ENCODE results near the gene RNF182. TPM values are rescaled to one million over a fixed set of nuclear protein-coding genes. Genes with fewer than 3 reads are reported as not detected.

The RNF182 gene
- total and polyA plus RNA-seq, 9 of the 15 experiments (the other 6 are each of a cell fraction or from before 2014, with no cell fraction given): 12.8 to 22.8 (median 17.5) TPM

- TF ChIP-seq, protein P1, sequence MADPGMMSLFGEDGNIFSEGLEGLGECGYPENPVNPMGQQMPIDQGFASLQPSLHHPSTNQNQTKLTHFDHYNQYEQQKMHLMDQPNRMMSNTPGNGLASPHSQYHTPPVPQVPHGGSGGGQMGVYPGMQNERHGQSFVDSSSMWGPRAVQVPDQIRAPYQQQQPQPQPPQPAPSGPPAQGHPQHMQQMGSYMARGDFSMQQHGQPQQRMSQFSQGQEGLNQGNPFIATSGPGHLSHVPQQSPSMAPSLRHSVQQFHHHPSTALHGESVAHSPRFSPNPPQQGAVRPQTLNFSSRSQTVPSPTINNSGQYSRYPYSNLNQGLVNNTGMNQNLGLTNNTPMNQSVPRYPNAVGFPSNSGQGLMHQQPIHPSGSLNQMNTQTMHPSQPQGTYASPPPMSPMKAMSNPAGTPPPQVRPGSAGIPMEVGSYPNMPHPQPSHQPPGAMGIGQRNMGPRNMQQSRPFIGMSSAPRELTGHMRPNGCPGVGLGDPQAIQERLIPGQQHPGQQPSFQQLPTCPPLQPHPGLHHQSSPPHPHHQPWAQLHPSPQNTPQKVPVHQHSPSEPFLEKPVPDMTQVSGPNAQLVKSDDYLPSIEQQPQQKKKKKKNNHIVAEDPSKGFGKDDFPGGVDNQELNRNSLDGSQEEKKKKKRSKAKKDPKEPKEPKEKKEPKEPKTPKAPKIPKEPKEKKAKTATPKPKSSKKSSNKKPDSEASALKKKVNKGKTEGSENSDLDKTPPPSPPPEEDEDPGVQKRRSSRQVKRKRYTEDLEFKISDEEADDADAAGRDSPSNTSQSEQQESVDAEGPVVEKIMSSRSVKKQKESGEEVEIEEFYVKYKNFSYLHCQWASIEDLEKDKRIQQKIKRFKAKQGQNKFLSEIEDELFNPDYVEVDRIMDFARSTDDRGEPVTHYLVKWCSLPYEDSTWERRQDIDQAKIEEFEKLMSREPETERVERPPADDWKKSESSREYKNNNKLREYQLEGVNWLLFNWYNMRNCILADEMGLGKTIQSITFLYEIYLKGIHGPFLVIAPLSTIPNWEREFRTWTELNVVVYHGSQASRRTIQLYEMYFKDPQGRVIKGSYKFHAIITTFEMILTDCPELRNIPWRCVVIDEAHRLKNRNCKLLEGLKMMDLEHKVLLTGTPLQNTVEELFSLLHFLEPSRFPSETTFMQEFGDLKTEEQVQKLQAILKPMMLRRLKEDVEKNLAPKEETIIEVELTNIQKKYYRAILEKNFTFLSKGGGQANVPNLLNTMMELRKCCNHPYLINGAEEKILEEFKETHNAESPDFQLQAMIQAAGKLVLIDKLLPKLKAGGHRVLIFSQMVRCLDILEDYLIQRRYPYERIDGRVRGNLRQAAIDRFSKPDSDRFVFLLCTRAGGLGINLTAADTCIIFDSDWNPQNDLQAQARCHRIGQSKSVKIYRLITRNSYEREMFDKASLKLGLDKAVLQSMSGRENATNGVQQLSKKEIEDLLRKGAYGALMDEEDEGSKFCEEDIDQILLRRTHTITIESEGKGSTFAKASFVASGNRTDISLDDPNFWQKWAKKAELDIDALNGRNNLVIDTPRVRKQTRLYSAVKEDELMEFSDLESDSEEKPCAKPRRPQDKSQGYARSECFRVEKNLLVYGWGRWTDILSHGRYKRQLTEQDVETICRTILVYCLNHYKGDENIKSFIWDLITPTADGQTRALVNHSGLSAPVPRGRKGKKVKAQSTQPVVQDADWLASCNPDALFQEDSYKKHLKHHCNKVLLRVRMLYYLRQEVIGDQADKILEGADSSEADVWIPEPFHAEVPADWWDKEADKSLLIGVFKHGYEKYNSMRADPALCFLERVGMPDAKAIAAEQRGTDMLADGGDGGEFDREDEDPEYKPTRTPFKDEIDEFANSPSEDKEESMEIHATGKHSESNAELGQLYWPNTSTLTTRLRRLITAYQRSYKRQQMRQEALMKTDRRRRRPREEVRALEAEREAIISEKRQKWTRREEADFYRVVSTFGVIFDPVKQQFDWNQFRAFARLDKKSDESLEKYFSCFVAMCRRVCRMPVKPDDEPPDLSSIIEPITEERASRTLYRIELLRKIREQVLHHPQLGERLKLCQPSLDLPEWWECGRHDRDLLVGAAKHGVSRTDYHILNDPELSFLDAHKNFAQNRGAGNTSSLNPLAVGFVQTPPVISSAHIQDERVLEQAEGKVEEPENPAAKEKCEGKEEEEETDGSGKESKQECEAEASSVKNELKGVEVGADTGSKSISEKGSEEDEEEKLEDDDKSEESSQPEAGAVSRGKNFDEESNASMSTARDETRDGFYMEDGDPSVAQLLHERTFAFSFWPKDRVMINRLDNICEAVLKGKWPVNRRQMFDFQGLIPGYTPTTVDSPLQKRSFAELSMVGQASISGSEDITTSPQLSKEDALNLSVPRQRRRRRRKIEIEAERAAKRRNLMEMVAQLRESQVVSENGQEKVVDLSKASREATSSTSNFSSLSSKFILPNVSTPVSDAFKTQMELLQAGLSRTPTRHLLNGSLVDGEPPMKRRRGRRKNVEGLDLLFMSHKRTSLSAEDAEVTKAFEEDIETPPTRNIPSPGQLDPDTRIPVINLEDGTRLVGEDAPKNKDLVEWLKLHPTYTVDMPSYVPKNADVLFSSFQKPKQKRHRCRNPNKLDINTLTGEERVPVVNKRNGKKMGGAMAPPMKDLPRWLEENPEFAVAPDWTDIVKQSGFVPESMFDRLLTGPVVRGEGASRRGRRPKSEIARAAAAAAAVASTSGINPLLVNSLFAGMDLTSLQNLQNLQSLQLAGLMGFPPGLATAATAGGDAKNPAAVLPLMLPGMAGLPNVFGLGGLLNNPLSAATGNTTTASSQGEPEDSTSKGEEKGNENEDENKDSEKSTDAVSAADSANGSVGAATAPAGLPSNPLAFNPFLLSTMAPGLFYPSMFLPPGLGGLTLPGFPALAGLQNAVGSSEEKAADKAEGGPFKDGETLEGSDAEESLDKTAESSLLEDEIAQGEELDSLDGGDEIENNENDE (IDR thresholded peaks at IDR 0.05; ENCODE audit: low read depth, low read length): no peak
- no peak for TF ChIP-seq RBM34 (IDR thresholded peaks at IDR 0.05; ENCODE audit: borderline replicate concordance, insufficient read depth, low read length)
- TF ChIP-seq ESRRB (CRISPR knock-in tag; IDR thresholded peaks at IDR 0.05; ENCODE audit: borderline replicate concordance): no peak
- TF ChIP-seq ATF7 (IDR thresholded peaks at IDR 0.05): peak; percentile 62
- no peak for TF ChIP-seq ETV6 (IDR thresholded peaks at IDR 0.05; ENCODE audit: borderline replicate concordance in 1 of 2, low read depth in 2 of 2, low read length in 1 of 2)
- no peak for TF ChIP-seq ETV6 (CRISPR knock-in tag; IDR thresholded peaks at IDR 0.05; ENCODE audit: borderline replicate concordance)
- no peak for TF ChIP-seq JUNB (CRISPR knock-in tag; conservative IDR thresholded peaks at IDR 0.05)
- TF ChIP-seq KLF10 (CRISPR knock-in tag; IDR thresholded peaks at IDR 0.05): no peak
- no peak for TF ChIP-seq MXI1 (IDR thresholded peaks at IDR 0.05; ENCODE audit: low read depth, low read length)
- TF ChIP-seq DPF2 (IDR thresholded peaks at IDR 0.05): peak; percentile 98
- TF ChIP-seq ZNF518B (CRISPR knock-in tag; IDR thresholded peaks at IDR 0.05): no peak
- no peak for TF ChIP-seq CBX5 (IDR thresholded peaks at IDR 0.05; ENCODE audit: borderline replicate concordance, low read depth)
- 0 out of 2 replicates have a peak, but pooled peaks have one; percentile 23 for TF ChIP-seq ZNF766 (CRISPR knock-in tag; conservative IDR thresholded peaks at IDR 0.05)
- TF ChIP-seq SNIP1 (IDR thresholded peaks at IDR 0.05; ENCODE audit: low read depth): no peak
- TF ChIP-seq GABPB1 (CRISPR knock-in tag; IDR thresholded peaks at IDR 0.05): 0 out of 2 replicates have a peak, but pooled peaks have one; percentile 24
- no peak for TF ChIP-seq ZNF830 (CRISPR knock-in tag; IDR thresholded peaks at IDR 0.05)
These were observed 62.7 kb downstream of the RNF182 start (continued) for GRCh38 chr6:13987400-13987865.
